H9 (cell line): ENCODE results near the gene CYTH3. TPM values are rescaled to one million over a fixed set of nuclear protein-coding genes. Genes with fewer than 3 reads are reported as not detected.

Experiments used
- DNase-seq: peaks from one replicate; pipeline ENCODE4 v3.0.0-alpha.2; 2017
- H2AFZ ChIP-seq: one replicate; pipeline ENCODE4 v1.6.1; 2013; ENCODE audit warnings: mild to moderate bottlenecking, low read length, control low read depth, moderate library complexity
- H2AK5ac ChIP-seq: 2 replicates; pipeline ENCODE4 v1.6.1; 2013; ENCODE audit warnings: low read length, control low read depth, mixed read lengths; ENCODE audit not compliant: insufficient read length
- H2BK120ac ChIP-seq: one replicate; pipeline ENCODE4 v1.6.1; 2013; ENCODE audit warnings: low read depth, mild to moderate bottlenecking, low read length, control low read depth, inconsistent platforms; ENCODE audit not compliant: poor library complexity, severe bottlenecking
- H2BK12ac ChIP-seq: 2 replicates; pipeline ENCODE4 v1.6.1; 2013; ENCODE audit warnings: low read length, control low read depth, mixed read lengths, low read depth; ENCODE audit not compliant: insufficient read length
- H2BK15ac ChIP-seq: 2 replicates; pipeline ENCODE4 v1.6.1; 2013; ENCODE audit warnings: low read depth, low read length, control low read depth
- H2BK20ac ChIP-seq: one replicate; pipeline ENCODE4 v1.6.1; 2013; ENCODE audit warnings: low read depth, mild to moderate bottlenecking, low read length, control low read depth, inconsistent platforms; ENCODE audit not compliant: poor library complexity, severe bottlenecking
- H2BK5ac ChIP-seq: 2 replicates; pipeline ENCODE4 v1.6.1; 2013; ENCODE audit warnings: low read length, control low read depth, mixed read lengths; ENCODE audit not compliant: insufficient read length
- H3K14ac ChIP-seq: 2 replicates; pipeline ENCODE4 v1.6.1; 2013; ENCODE audit warnings: low read length, control low read depth; ENCODE audit not compliant: insufficient read depth
- H3K18ac ChIP-seq: 2 replicates; pipeline ENCODE4 v1.6.1; 2013; ENCODE audit warnings: low read depth, mild to moderate bottlenecking, mixed read lengths, low read length, control low read depth; ENCODE audit not compliant: insufficient read length
- H3K23ac ChIP-seq: 2 replicates; pipeline ENCODE4 v1.6.1; 2013; ENCODE audit warnings: low read length, control low read depth, mixed read lengths, low read depth; ENCODE audit not compliant: insufficient read length
- H3K23me2 ChIP-seq: 2 replicates; pipeline ENCODE4 v1.6.1; 2013; ENCODE audit warnings: low read depth, mild to moderate bottlenecking, mixed read lengths, low read length, control low read depth; ENCODE audit not compliant: insufficient read length, poor library complexity, severe bottlenecking
- H3K27ac ChIP-seq: 2 replicates; pipeline ENCODE4 v1.5.1; 2013; ENCODE audit warnings: low read length, control low read depth, mixed read lengths, low read depth; ENCODE audit not compliant: insufficient read length
- H3K27me3 ChIP-seq: 2 replicates; pipeline ENCODE4 v1.6.1; 2013; ENCODE audit warnings: low read length, control low read depth, inconsistent platforms; ENCODE audit not compliant: insufficient read depth
- H3K4ac ChIP-seq: 2 replicates; pipeline ENCODE4 v1.6.1; 2013; ENCODE audit warnings: low read depth, mild to moderate bottlenecking, control low read depth, inconsistent platforms, low read length, moderate library complexity
- H3K4me1 ChIP-seq: 2 replicates; pipeline ENCODE4 v1.6.1; 2013; ENCODE audit warnings: low read length, control low read depth, inconsistent platforms; ENCODE audit not compliant: insufficient read depth
- H3K4me2 ChIP-seq: 2 replicates; pipeline ENCODE4 v1.6.1; 2013; ENCODE audit warnings: low read length, control low read depth, mixed read lengths; ENCODE audit not compliant: insufficient read length, insufficient read depth
- H3K56ac ChIP-seq: 2 replicates; pipeline ENCODE4 v1.6.1; 2013; ENCODE audit warnings: low read depth, mild to moderate bottlenecking, mixed read lengths, low read length, control low read depth; ENCODE audit not compliant: insufficient read length
- H3K79me1 ChIP-seq: 2 replicates; pipeline ENCODE4 v1.6.1; 2013; ENCODE audit warnings: low read depth, mild to moderate bottlenecking, moderate library complexity, low read length, control low read depth, inconsistent platforms; ENCODE audit not compliant: insufficient read depth, poor library complexity, severe bottlenecking
- H3K79me2 ChIP-seq: 2 replicates; pipeline ENCODE4 v1.6.1; 2013; ENCODE audit warnings: low read length, control low read depth, inconsistent platforms; ENCODE audit not compliant: insufficient read depth
- H3K9ac ChIP-seq: 2 replicates; pipeline ENCODE4 v1.6.1; 2013; ENCODE audit warnings: low read length, control low read depth, mixed read lengths; ENCODE audit not compliant: insufficient read length; ENCODE audit errors: extremely low read depth
- H3K9me3 ChIP-seq: one replicate; pipeline ENCODE4 v1.6.1; 2013; ENCODE audit warnings: low read depth, low read length, inconsistent platforms; ENCODE audit not compliant: control insufficient read depth
- H3T11ph ChIP-seq: one replicate; pipeline ENCODE4 v1.6.1; 2013; ENCODE audit warnings: mild to moderate bottlenecking, low read length, control low read depth, inconsistent platforms
- H4K20me1 ChIP-seq: one replicate; pipeline ENCODE4 v1.6.1; 2013; ENCODE audit not compliant: control insufficient read depth, insufficient read length, insufficient read depth
- H4K5ac ChIP-seq: 2 replicates; pipeline ENCODE4 v1.6.1; 2013; ENCODE audit warnings: low read depth, mild to moderate bottlenecking, mixed read lengths, low read length, control low read depth; ENCODE audit not compliant: insufficient read length
- H4K8ac ChIP-seq: replicated peaks from 2 replicates; pipeline ENCODE4 v1.6.1; 2013; ENCODE audit warnings: low read length, control low read depth, mixed read lengths, low read depth; ENCODE audit not compliant: insufficient read length
- H4K91ac ChIP-seq: 2 replicates; pipeline ENCODE4 v1.6.1; 2013; ENCODE audit warnings: low read depth, mild to moderate bottlenecking, moderate library complexity, mixed read lengths, low read length, control low read depth; ENCODE audit not compliant: insufficient read length
- H3K27ac Mint-ChIP-seq, 3 experiments: 2 replicates in 2 of 3; 3 replicates in 1 of 3; pipeline ENCODE4 v1.8.0; 2020 to 2021; ENCODE audit warnings: mixed read lengths in 3 of 3, mild to moderate bottlenecking in 1 of 3, moderate library complexity in 1 of 3
- H3K27me3 Mint-ChIP-seq: 2 replicates; pipeline ENCODE4 v1.8.0; 2021; ENCODE audit warnings: low read depth, mild to moderate bottlenecking, moderate library complexity, mixed read lengths
- H3K36me3 Mint-ChIP-seq, 3 experiments: 2 replicates in 2 of 3; 3 replicates in 1 of 3; pipeline ENCODE4 v1.8.0; 2020 to 2021; ENCODE audit warnings: low read depth in 3 of 3, mixed read lengths in 3 of 3; ENCODE audit not compliant: insufficient read depth in 1 of 3
- H3K4me1 Mint-ChIP-seq, 2 experiments: 2 replicates each; pipeline ENCODE4 v1.8.0; 2020; ENCODE audit warnings: mixed read lengths in 2 of 2
- H3K4me3 Mint-ChIP-seq, 2 experiments: 2 replicates in 1 of 2; 3 replicates in 1 of 2; pipeline ENCODE4 v1.8.0; 2020 to 2021; ENCODE audit warnings: mild to moderate bottlenecking in 2 of 2, mixed read lengths in 2 of 2, moderate library complexity in 1 of 2
- H3K9me3 Mint-ChIP-seq, 2 experiments: 2 replicates in 1 of 2; 3 replicates in 1 of 2; pipeline ENCODE4 v1.8.0; 2020; ENCODE audit warnings: mild to moderate bottlenecking in 2 of 2, mixed read lengths in 2 of 2, moderate library complexity in 1 of 2
- WGBS: extraction: QIAGEN DNeasy Blood & Tissue Kit; methylation state at CpG from one replicate; pipeline ENCODE4 v1.1.7; 2013; ENCODE audit warnings: missing lambda C conversion rate, low lambda C conversion rate, mixed read lengths; ENCODE audit not compliant: insufficient read length; ENCODE audit errors: extremely low coverage; 5-methylcytosine and 5-hydroxymethylcytosine counted together
- total RNA-seq: library from RNA; stranded (reverse); gene quantifications from 2 replicates; pipeline ENCODE4 v1.2.1, GENCODE V29; 2021
- TF ChIP-seq, protein P1 (sequence below): fragments of 200-600 bp; sonication (generic); conservative IDR thresholded peaks from 3 replicates; pipeline ENCODE4 v1.8.0; 2021; ENCODE audit warnings: antibody characterized with exemption, mild to moderate bottlenecking

The CYTH3 gene
- total RNA-seq, 1 experiment from 2014 or later: 12.3 TPM

DNA sequence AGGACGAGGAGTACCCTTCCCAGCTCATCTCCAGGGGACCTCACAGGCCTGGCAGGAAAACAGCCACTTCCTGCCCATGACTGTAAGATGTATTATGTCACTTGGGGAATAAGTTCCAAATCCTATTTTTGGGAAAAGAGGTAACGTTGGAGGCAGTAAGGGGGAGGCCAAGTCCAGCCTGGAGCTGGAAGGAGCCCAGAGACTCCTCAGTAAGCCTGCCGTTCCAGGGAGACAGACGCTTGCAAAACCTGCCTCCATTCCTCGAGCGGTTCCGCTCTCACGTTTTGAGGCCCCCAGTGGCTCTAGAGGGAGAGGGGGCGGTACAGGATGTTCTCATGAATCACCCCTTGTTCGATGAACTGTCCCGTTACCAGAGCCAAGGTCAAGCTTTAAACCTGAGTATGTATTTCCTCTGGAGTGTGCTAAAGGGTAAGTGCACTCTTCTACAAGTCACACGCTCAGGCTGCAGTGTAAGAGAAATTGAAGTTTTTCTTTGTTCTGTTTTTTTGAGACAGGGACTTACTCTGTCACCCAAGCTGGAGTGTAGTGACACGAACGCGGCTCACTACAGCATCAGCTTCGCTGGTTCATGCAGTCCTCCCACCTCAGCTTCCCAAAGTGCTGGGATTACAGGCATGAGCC is 45.5 kb upstream of the CYTH3 start:
- Histone ChIP-seq H2BK15ac (no peak overlapping the region), H3K9me3 (no peaks in the 10 kb centered on the region), H4K5ac (no peak overlapping the region), H3K23ac (no peak overlapping the region), H3K4ac (no peak overlapping the region), H3K14ac (no peak overlapping the region), H2BK5ac (no peak overlapping the region), H3K79me2 (no peaks in the 10 kb centered on the region), H3K27ac (no peak overlapping the region), H4K8ac (no peak overlapping the region), H3K56ac (no peak overlapping the region), H2AFZ (peak overlapping the region; percentile 66), H3K4me1 (peaks cover 3% of the 10 kb centered on the region; the same call in 1 of the 2 replicates), H2BK12ac (no peak overlapping the region), H3K18ac (no peak overlapping the region), H3K4me2 (no peak overlapping the region), H2AK5ac (no peak overlapping the region), H3K23me2 (no peaks in the 10 kb centered on the region), H4K91ac (no peak overlapping the region), H3K27me3 (no peaks in the 10 kb centered on the region), H2BK20ac (no peak overlapping the region), H3K9ac (no peak overlapping the region), H3K79me1 (no peaks in the 10 kb centered on the region), H4K20me1 (no peaks in the 10 kb centered on the region), H2BK120ac (no peak overlapping the region), H3T11ph (no peak overlapping the region)
- no CpG with 5 or more reads among the region's 16 CpGs for WGBS
- Mint-ChIP-seq H3K27me3 (no peaks in the 10 kb centered on the region), H3K27ac (peak overlapping the region in 1 of 3 experiments; percentile 67; a peak in 2 of 7 replicates), H3K4me3 (no peak overlapping the region), H3K4me1 (peaks cover 5 to 8% of the 10 kb centered on the region in 2 experiments), H3K36me3 (no peaks in the 10 kb centered on the region), H3K9me3 (no peaks in the 10 kb centered on the region)
- TF ChIP-seq, protein P1, sequence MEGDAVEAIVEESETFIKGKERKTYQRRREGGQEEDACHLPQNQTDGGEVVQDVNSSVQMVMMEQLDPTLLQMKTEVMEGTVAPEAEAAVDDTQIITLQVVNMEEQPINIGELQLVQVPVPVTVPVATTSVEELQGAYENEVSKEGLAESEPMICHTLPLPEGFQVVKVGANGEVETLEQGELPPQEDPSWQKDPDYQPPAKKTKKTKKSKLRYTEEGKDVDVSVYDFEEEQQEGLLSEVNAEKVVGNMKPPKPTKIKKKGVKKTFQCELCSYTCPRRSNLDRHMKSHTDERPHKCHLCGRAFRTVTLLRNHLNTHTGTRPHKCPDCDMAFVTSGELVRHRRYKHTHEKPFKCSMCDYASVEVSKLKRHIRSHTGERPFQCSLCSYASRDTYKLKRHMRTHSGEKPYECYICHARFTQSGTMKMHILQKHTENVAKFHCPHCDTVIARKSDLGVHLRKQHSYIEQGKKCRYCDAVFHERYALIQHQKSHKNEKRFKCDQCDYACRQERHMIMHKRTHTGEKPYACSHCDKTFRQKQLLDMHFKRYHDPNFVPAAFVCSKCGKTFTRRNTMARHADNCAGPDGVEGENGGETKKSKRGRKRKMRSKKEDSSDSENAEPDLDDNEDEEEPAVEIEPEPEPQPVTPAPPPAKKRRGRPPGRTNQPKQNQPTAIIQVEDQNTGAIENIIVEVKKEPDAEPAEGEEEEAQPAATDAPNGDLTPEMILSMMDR: no peak
- peak; percentile 39 for DNase-seq
